Transverse colon (tissue), 4 donors: ENCODE measurements around the gene COL19A1. TPM values are rescaled to one million over a fixed set of nuclear protein-coding genes. Genes with fewer than 3 reads are reported as not detected.

Source experiments
- DNase-seq: peaks from one replicate; pipeline ENCODE4 v3.0.0-alpha.2; 2019
- H3K27ac ChIP-seq, 4 donors: fragments of 200-600 bp; sonication (generic); 2 replicates each; pipeline ENCODE4 v1.5.1; 2016 to 2018; ENCODE audit warnings: inconsistent platforms in 4 of 4
- H3K27me3 ChIP-seq: fragments of 200-600 bp; sonication (generic); 2 replicates; pipeline ENCODE4 v1.5.1; 2017; ENCODE audit warnings: inconsistent platforms
- H3K36me3 ChIP-seq, 4 donors: fragments of 200-600 bp; sonication (generic); 2 replicates each; pipeline ENCODE4 v1.5.1; 2017 to 2019; ENCODE audit warnings: inconsistent platforms in 4 of 4
- H3K4me1 ChIP-seq, 4 donors: fragments of 200-600 bp; sonication (generic); 2 replicates each; pipeline ENCODE4 v1.5.1; 2017 to 2020; ENCODE audit warnings: inconsistent platforms in 4 of 4
- H3K4me3 ChIP-seq, 4 donors: fragments of 200-600 bp; sonication (generic); 1 replicate in 1 of 4; 2 replicates in 3 of 4; pipeline versions ENCODE4 v1.5.1 to v1.6.1; 2017 to 2019; ENCODE audit warnings: inconsistent platforms in 4 of 4
- H3K9me3 ChIP-seq, 2 donors: fragments of 200-600 bp; sonication (generic); 2 replicates each; pipeline ENCODE4 v1.5.1; 2017 to 2019; ENCODE audit warnings: inconsistent platforms in 2 of 2
- CTCF ChIP-seq, 5 experiments: fragments of 200-600 bp in 3 of 5; fragments of 450-650 bp in 2 of 5; sonication (generic) in 3 of 5; IDR thresholded peaks; 1 replicate in 2 of 5; 2 replicates in 3 of 5; pipeline ENCODE4 v1.5.1; 2016 to 2017; ENCODE audit warnings: antibody characterized with exemption in 5 of 5, inconsistent platforms in 3 of 5, mild to moderate bottlenecking in 2 of 5, moderate library complexity in 1 of 5
- EP300 ChIP-seq: sonication (generic); formaldehyde crosslinking; IDR thresholded peaks from one replicate; pipeline ENCODE4 v1.6.1; 2017; ENCODE audit warnings: antibody characterized with exemption, low read depth
- POLR2A ChIP-seq: fragments of 450-650 bp; IDR thresholded peaks from one replicate; pipeline ENCODE4 v1.6.1; 2016; ENCODE audit warnings: antibody characterized with exemption, mild to moderate bottlenecking, moderate library complexity
- POLR2AphosphoS5 ChIP-seq, 3 donors: sonication (generic); formaldehyde crosslinking; IDR thresholded peaks; one replicate each; pipeline ENCODE4 v1.6.1; 2016; ENCODE audit warnings: antibody characterized with exemption in 3 of 3
- WGBS, 2 donors: methylation state at CpG; one replicate each; pipeline ENCODE4 v1.1.5; 2018; ENCODE audit warnings: low coverage in 1 of 2; 5-methylcytosine and 5-hydroxymethylcytosine counted together
- in situ Hi-C, 4 donors: fragments of 200-750 bp; cut with MboI; loops; one replicate each; pipeline versions ENCODE4 v1.15.0 to v1.15.1; 2017; ENCODE audit warnings: low sequenced_read_pairs in 3 of 4, low pct_ligation_motif_present in 1 of 4, low pct_unique_long_range_greater_than_20kb in 1 of 4
- intact Hi-C: fragments of 100-400 bp; cut with DNase I; formaldehyde crosslinking; loops from one replicate; pipeline ENCODE4 v1.15.1; 2023; ENCODE audit warnings: low total_unique reads
- small RNA-seq, 4 donors: library from RNA; depleted of rRNA; stranded (forward); fragments of <200 nt; gene quantifications; one replicate each; pipeline ENCODE3, GENCODE V24; 2016
- total RNA-seq, 4 donors: library from RNA; depleted of rRNA; stranded (reverse); fragments of >200 nt; gene quantifications; one replicate each; pipeline ENCODE4 v1.1.0, GENCODE V29; 2016

Gene COL19A1
- total RNA-seq, 4 donors from 2014 or later: 0.27 to 3.3 (median 0.37) TPM; not detected in 1

DNA sequence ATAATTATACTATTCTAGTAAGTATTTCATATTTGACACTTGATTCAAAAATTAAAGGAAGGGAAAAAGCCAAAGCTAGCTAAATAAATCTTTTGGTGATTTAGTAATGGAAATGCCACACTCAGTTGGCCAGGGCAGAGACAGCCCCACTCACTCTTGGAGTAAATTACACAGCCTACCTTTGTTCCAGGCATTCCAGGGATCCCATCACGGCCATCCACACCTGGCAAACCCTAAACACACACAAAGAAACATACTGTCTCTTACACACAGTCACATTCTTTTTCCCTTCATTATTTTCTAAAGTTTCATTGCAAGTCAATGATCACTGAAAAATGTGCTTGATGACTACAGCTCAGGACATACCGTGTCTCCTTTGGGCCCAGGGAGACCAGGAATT lies 388.4 kb downstream of the COL19A1 start:
- Histone ChIP-seq H3K9me3 (no peaks in the 10 kb centered on the region), H3K36me3 (no peaks in the 10 kb centered on the region), H3K27ac (no peak overlapping the region), H3K27me3 (no peaks in the 10 kb centered on the region), H3K4me3 (no peak overlapping the region), H3K4me1 (no peaks in the 10 kb centered on the region)
- intact Hi-C loops (no loop called here), in situ Hi-C loops (no loop called here)
- no peak for TF ChIP-seq EP300
- no peak for TF ChIP-seq POLR2A
- no peak for TF ChIP-seq POLR2AphosphoS5 (IDR thresholded peaks at IDR 0.05)
- 78 to 94% methylated on average over 2 of the region's 2 CpGs for WGBS, 2 donors
- no peak for DNase-seq

DNA sequence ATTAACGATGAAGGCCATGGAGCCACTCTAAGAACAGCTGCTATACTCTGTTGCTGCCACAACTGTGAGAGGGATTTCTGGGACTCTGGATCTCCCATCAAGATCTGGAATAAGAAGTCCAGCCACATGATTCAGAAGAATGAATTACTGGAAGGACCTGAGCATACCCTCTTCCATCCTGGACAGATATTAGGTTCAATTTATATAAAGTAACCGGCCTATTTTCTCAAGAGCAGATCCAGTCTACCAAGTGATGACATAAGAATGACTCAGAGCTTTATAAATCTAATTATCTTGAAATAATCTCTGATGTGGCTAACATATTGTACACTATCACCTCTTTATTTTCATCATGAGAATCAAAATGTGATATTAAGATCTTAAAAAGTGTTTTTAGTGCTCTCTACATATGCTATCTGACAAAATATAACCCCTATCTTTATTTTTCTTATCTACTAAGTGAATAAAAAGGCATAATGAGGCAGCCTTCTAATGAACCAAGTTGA lies 391.5 kb downstream of the COL19A1 start:
- no peak for TF ChIP-seq CTCF (IDR thresholded peaks at IDR 0.05)
- no peak for TF ChIP-seq POLR2AphosphoS5 (IDR thresholded peaks at IDR 0.05)
- no peak for TF ChIP-seq EP300
- Histone ChIP-seq H3K4me3 (no peak overlapping the region), H3K36me3 (no peaks in the 10 kb centered on the region), H3K27me3 (no peaks in the 10 kb centered on the region), H3K9me3 (no peaks in the 10 kb centered on the region), H3K4me1 (no peaks in the 10 kb centered on the region), H3K27ac (no peak overlapping the region)
- 88 to 100% methylated on average over 1 to 2 of the region's 2 CpGs for WGBS, 2 donors
- in situ Hi-C loops: no loop called here
- no peak for DNase-seq
- intact Hi-C loops: no loop called here

DNA sequence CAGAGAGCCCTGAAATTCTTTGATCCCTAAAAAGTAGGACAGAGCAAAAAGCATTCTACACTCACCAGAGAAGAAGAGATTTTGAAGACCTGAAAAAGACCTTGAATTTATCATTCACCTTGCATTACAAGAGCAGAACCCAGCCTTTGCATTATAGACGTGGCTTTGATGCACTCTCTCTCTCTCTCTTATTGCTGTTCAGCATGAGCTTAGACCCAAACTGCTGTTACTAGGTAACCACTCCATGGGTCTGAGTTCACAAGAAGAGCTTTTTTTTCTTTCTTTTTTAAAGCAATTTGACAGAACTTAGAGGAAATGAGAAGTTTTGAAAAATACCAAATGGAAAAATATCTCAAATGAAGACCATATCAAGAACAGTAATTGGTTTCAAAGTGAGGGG lies 392.1 kb downstream of the COL19A1 start:
- intact Hi-C loops (no loop called here), in situ Hi-C loops (no loop called here)
- WGBS, 2 donors: 30 to 43% methylated on average over 1 of the region's 1 CpG
- Histone ChIP-seq H3K36me3 (no peaks in the 10 kb centered on the region), H3K27me3 (no peaks in the 10 kb centered on the region), H3K27ac (no peak overlapping the region), H3K4me3 (no peak overlapping the region), H3K4me1 (no peaks in the 10 kb centered on the region), H3K9me3 (no peaks in the 10 kb centered on the region)
- TF ChIP-seq POLR2A (no peak), CTCF (IDR thresholded peaks at IDR 0.05) (no peak), EP300 (no peak), POLR2AphosphoS5 (IDR thresholded peaks at IDR 0.05) (no peak)
- DNase-seq: no peak

Small RNA genes within 50 kb of the gene (small RNA-seq; reads per million reads assigned to genes)
- 0 reads per million in 4 donors for gene RPL37P15

Other genes with a start within 250 kb of the COL19A1 start
- 10 to 100 TPM; 35.5 to 89.8 (median 70.7) TPM for gene LMBRD1, start 69.5 kb upstream of the COL19A1 start, total RNA-seq